GM18870 (cell line): ENCODE results near the gene ARFGAP1.

ENCODE experiments used
- ATAC-seq: cut with Tn5 transposase; IDR thresholded peaks from one replicate; pipeline ENCODE4 v1.9.1; 2021; ENCODE audit warnings: moderate library complexity; ENCODE audit not compliant: unreplicated experiment

Gene ARFGAP1

DNA sequence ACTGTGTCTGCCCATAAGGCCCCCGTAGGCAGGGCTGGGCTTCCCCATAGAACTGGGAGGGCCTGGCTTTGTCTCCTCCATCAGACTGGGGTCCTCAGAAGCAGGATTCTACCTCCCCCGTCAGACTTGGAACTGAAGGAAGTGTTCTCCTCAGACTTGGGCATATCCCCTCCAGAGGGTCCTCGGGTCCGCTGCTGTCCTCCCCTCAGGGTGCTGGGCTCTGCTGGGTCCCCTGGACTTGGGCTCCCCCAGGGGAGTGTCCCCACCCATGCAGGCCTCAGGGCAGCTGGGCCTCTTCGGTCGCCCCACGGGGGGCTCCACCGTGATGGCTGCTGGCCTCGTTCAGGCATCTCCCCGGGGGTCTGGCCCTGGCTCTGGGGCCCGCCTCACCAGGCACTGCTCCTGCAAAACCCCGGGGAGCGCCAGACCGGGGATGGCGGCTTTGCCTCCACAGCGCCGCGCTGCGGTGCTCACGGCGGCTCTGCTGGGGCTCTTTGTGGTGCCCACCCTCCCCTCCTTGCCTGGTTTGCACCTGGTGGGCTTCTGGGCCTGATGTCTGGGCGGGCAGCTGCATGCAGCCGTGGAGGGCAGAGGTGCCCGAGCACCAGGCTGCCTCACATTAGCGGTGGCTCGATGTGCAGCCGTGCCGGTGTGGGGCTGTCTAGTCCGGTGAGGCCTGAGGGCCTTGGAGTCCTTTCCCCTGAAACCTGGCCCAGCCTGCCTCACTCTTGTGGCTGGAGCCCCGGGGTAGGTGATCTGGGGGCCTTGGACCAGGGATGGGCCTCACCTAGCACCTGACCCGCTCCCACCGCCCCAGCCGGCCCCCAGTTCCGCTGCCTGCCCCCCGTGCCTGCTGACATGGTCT, 34.3 kb downstream of the ARFGAP1 start:
- ATAC-seq: no peak

DNA sequence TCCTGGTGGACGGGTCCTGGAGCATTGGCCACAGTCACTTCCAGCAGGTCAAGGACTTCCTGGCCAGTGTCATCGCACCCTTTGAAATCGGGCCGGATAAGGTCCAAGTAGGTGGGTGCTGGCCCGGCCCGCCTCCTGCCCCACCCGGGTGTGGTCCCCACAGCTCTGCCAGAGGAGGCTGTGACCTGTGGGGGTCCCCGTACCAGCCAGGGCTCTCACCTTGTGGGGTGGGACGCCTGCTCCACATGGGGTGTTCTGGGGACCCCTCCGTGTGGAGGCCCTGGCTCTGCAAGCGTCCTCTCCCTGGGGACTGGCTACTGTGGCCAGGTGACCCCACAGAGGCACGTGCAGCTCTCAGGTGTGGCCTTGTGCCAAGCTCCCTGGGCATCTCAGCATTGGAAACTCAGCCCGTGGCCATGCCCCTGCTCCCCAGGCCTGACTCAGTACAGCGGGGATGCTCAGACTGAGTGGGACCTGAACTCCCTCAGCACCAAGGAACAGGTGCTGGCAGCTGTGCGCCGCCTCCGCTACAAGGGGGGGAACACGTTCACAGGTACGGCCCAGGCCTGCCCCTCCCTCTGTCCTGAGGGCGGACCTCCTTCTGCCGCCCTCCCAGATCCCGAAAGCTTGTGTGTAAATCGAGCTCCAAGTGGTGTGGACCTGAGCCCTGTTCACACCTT, 35.1 kb downstream of the ARFGAP1 start:
- ATAC-seq: no peak

DNA sequence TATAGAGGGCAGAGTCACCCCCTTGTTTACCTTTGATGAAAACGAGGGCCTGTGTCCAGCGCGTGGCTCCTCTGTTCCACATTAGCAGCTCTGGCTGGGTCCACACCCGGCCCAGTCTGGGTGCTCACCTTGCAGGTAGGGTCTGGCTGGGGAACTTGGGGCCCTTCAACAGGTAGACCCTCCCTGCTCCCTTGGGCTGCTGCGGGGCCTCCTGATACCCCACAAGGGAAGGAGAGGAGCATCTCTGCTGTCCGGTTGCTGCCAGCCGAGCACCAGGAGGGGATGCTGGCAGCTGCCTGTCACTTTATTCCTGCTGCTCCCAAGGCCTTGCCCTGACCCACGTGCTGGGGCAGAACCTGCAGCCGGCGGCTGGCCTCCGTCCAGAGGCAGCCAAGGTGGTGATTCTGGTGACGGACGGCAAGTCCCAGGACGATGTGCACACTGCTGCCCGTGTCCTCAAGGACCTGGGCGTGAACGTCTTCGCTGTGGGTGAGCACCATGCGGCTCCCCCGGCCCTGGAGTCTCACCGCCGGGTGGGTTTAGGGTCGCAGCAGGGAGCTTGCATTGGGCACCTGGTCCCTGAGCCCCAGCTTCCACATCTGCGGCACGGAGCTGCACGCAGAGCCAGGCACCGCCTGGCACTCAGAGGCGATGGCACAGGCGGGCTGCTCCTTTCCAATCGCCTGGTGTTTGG, 35.8 kb downstream of the ARFGAP1 start:
- ATAC-seq: no peak

DNA sequence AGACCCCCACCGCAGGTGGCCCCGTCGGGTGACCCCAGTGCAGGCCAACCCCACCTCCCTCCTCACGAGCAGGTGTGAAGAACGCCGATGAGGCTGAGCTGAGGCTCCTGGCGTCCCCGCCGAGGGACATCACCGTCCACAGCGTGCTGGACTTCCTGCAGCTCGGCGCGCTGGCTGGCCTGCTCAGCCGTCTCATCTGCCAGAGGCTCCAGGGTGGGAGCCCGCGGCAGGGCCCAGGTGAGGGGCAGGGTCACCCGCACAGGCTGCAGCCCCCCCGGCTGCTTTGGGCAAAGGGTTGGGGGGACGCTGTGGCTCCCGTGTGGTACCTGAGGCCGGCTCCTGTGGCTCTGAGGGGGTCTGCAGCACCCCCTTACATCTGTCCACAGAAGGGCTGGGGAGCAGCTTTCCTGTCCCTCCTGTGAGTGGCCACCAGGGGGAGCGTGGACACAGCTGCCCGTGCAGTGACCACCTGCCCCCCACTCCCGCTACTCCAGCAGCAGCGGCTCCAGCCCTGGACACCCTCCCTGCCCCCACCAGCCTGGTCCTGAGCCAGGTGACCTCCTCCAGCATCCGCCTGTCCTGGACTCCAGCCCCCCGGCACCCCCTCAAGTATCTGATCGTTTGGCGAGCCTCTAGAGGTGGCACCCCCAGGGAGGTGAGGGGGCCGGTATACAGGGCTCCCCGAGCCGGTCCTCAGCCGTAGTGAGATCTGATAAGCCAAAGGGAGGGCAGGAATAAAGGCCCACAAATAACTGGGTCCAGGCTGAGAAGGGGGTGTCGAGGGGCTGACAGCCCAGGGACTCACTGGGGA, 36.9 kb downstream of the ARFGAP1 start:
- ATAC-seq: no peak

DNA sequence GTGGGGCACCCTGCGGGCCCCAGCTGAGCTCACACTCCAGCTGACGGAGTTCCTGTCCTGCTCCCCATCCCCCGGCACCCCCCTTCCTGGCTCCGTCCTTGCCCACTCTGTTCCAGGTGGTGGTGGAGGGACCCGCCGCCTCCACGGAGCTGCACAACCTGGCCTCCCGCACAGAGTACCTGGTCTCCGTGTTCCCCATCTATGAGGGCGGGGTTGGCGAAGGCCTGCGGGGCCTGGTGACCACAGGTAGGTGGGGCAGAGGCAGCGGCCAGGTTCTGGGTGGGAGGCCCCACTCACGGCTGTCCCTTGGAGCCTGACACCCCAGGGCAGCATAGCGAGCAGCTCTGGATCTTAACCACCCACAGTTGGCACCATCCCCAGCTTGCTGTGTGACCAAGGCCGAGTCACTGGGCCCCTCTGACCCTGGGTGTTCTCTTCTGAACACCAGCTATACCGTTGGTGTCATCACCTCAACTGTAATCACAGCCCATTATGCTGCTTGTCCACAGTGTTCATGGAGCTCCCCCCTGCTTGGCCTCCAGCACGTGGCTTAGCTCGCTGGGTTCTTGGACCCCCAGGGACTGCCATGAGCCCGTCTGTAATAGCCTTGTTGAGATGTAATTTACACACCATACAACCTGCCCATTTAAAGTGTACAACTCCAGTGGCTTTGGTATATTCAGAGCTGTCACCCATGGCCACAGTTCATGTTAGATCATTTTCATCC, 37.8 kb downstream of the ARFGAP1 start:
- no peak for ATAC-seq

DNA sequence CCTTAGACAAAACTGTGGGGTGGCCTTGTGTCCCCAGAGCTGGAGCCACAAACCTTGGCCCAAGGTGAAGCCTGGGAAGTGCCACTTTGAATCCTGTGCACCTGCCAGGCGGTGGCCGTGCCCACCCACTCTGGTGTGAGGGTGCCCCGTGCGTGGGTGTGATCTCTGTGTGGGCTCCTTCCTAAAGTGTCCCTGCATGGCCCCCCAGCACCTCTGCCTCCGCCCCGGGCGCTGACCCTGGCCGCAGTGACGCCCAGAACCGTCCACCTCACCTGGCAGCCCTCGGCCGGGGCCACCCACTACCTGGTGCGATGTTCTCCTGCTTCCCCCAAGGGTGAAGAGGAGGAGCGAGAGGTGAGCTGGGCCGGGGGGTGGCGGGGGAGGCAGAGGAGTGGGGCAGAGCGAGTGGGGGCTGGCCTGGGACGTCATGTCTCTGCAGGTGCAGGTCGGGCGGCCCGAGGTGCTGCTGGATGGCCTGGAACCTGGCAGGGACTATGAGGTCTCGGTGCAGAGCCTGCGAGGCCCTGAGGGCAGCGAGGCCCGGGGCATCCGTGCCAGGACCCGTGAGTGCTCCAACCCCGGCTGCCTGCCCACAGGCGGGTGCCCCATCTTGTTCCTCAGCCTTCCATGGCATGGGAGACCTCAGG, 38.7 kb downstream of the ARFGAP1 start:
- no peak for ATAC-seq

DNA sequence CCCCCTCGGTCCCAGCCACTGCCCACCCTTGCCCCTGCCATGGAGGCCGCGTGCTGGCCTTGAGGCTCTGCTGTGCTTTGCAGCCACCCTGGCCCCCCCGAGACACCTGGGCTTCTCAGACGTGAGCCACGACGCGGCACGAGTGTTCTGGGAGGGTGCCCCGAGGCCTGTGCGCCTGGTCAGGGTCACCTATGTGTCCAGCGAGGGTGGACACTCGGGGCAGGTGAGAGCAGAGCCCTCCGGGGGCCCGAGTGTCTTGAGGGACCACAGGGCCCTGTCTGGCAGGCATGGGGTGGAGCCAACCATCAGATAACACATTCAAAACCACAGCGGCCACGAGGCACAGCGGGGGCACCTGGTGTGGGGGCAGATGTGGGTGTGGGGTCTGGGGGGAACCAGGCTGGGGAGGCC, 39.2 kb downstream of the ARFGAP1 start:
- no peak for ATAC-seq

DNA sequence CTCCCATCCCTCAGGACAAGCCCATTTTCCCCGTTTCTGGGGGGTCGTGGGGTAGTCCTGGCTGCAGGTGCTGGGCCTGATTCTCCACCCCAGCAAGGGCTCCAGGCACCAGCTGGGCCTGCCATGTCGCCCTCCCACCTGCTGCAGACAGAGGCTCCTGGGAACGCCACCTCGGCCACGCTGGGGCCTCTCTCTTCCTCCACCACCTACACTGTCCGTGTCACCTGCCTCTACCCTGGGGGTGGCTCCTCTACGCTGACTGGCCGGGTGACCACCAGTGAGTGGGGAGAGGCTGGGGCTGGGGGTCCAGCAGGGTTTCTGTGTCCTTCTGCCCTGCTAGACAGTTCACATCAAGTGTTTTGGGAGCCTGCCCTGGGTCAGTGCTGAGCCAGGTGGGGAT, 39.7 kb downstream of the ARFGAP1 start:
- ATAC-seq: no peak

DNA sequence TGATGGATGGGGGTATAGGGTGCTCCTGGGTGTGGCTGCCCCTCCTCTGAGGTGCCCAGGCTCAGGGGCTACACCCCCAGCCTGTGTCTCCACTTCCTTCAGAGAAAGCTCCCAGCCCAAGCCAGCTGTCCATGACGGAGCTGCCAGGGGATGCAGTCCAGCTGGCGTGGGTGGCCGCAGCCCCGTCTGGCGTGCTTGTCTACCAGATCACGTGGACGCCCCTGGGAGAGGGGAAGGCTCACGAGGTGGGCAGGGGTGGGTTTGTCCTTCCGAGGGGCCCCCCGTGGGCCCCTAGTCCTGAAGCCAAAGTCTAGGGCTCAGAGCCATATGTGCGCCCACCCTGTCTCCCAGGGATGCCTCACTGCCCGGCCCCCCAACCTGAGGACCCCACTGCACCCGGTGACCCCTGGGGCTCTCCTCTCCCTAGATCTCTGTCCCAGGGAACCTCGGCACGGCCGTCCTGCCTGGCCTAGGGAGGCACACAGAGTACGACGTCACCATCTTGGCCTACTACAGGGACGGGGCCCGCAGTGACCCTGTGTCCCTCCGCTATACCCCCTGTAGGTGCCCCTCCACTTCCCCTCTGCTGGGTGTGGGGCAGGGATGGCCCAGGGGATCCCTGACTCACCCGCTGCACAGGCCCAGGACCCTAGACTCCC, 40.2 kb downstream of the ARFGAP1 start:
- no peak for ATAC-seq

DNA sequence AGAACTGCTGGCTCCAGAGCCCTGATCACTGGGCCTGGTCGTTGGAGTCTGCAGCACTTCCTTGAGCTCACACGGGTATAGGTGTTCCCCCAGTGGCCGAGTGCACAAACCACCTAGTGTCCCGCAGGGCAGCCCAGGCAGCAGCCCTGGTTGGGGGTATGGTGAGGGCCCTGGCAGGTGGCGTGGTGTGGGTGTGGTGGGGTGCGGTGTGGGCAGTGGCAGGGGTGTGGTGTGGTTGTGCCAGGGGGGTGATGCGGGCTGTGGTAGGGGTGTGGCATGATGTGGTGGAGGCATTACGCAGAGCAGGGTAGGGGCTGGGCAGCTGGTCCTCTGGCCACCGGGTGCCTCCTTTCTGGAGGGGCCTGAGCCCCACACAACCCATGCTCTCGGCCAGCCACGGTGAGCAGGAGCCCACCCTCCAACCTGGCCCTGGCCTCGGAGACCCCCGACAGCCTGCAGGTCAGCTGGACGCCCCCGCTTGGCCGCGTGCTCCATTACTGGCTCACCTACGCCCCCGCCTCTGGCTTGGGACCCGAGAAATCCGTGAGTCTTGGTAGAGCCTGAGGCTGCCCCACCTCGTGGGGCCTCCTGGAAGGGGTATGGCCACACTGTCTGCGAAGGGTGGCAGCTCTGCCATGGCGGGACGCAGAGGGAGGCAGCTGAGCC, 40.9 kb downstream of the ARFGAP1 start:
- no peak for ATAC-seq

DNA sequence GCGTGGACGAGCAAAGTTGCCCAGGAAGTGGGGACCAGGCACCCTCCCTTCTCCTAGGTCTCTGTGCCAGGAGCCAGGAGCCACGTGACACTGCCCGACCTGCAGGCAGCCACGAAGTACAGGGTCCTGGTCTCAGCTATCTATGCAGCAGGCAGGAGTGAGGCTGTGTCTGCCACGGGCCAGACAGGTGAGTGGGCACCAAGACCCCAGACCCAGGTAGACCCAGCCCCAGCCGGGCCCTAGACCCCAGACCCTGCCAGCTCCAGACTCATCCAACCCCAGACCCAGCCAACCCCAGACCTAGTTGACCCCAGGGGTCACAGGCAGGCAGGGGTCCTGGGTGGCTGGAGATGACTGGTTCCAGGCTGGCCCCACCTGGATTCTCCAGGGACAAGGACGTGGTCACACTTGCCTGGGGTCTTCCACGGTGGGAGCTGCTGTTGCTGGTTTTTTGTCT, 41.4 kb downstream of the ARFGAP1 start:
- ATAC-seq: no peak

DNA sequence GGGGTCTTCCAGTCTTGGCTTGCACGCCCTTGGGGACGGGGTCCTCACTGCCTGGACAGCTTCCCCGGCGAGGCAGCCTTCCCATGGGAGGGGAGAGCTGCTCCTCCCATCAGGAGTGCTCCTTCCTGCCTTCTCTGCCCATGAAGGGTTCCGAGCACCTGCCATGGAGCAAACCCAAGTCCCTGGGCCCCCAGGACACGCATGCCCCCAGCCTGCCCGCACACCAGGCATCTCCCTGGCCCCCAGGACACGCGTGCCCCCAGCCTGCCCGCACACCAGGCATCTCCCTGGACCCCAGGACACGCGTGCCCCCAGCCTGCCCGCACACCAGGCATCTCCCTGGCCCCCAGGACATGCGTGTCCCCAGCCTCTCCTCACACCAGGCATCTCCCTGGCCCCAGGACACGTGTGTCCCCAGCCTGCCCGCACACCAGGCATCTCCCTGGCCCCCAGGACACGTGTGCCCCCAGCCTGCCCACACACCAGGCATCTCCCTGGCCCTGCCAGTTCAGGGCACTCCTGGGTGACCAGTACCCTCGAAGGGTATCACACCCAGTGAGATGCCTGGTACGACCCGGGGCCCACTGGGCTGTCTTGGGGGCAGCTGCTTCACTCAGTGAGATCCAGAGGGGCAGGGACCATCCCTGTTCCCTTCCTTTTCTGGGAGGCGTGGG, 42.1 kb downstream of the ARFGAP1 start:
- no peak for ATAC-seq

DNA sequence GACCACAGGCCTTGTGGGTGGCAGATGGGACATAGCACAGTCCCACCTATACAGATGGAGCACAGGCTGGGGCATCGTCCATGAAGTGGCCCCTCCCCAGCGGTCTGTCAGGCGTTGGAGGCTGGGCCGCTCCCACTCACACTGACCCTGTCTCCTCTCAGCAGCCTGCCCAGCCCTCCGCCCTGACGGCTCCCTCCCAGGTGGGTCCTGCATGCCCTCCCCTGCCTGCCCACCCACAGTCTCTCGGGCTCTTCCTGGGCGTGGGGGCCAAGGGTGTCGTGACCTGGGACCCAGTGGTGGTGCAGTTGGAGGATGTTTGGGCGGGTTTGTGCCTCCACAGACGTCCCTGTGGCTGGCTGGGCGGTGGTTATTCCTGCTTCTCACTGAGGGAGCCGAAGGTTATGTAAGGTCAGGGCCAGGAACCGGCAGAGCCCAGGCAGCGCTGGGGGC, 42.7 kb downstream of the ARFGAP1 start:
- ATAC-seq: no peak

DNA sequence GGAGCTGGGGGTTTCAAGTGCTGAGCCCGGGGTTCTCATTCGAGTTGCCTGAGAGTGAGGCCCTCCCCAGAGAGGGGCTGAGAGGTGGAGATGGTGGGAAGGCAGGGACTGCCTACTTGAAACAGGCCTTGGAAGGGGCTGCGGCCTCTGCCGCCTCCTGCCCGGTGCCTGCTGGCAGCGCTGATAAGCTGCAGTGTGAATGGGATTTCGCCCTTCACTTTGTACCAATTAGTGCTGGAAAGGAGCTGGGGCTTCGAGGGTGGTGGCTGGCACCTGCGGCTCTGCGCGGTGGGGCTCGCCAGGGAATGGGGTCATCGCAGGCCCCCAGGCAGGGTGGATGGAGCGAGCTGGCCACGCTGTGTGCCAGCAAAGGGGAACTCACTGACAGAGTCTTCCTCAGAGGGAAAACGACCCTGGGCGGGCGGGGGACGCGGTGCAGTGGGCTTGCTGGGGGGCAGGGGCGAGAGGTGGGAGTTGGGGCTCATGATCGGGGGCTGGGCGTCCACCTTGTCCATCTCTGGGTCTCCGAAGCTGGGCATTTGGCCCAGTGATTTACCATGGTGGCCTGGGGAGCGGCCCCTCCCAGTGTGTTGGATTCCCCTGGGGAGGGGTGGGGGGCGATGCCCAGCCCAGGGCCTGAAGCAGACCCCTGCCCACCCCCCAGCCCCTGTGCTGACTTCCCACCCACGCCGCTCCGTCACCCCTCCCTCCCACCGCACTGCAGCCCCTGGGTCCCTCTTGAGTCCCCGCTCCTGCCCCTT, 43.3 kb downstream of the ARFGAP1 start:
- ATAC-seq: no peak

DNA sequence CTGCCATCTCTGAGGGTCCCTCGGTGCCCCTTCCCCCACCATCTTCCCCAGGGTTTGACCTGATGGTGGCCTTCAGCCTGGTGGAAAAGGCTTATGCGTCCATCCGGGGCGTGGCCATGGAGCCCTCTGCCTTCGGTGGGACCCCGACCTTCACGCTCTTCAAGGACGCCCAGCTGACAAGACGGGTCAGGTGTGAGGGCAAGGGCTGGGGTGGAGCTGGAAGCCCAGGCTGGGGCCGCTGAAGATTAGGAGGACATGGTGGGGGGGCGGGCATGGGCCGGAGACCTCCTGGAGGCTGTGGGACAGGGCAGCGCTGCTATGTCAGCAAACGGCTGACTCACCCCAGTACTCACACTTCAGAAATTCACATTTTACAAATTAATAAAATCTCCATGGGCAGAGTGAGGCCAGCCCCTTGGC, 43.9 kb downstream of the ARFGAP1 start:
- ATAC-seq: no peak

DNA sequence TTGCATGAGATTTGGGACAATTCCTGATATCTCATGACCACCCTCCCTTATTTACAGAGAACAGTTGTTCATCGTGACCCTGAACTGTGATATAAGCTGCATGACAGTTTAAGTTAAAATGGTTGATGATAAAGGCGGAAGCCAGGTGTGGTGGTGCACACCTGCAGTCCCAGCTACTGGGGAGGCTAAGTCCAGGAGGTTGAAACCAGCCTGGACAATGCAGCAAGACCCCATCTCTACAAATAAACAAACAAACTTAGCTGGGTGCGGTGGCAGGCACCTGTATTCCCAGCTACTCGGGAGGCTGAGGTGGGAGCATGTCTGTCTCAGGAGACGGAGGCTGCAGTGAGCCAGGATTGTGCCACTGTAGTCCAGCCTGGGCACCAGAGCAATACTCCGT, 44.4 kb downstream of the ARFGAP1 start:
- ATAC-seq: no peak

DNA sequence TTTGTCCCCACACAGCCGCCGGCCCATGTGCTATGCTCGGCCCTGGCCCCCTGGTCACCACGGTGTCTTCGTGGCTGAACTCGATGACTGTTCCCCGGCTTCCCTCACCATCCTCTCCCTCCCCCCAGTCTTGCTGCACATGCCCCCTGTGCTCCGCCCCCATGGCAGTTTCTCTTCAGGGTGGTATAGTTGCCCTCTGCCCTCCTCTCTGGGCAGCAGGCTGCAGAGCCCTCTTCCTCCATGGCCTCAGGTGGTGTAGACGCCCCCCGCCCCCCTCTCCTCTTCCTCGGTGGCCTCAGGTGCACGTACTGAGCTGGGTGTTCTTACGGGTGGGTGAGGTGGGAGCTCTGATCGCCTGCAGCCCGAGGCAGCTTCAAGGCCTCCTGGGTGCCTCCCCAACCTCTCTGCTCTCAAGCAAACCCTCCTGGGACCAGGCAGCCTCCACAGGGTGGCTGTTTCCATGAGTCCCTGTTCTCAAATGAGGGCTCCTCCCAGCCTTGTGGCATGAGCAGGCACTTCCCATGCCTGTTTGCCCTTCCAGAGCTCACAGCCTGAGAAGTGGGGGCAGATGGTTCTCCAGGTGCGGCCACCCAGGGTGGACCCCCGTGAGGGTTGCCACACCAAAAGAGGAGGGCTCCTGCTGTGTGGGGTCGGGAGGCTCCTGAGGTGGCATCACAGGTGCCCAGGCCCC, 45.1 kb downstream of the ARFGAP1 start:
- no peak for ATAC-seq
